Right atrium auricular region (tissue), 2 donors: ENCODE data around the gene NFIL3. TPM values are rescaled to one million over a fixed set of nuclear protein-coding genes. Genes with fewer than 3 reads are reported as not detected.
"Not testable (repeated sequence)": the region's sequence is repeated elsewhere in the genome, so short reads cannot be mapped to it uniquely, and the experiment has no call there.

Source experiments
- DNase-seq: peaks from one replicate; pipeline ENCODE4 v3.0.0-alpha.2; 2019; ENCODE audit warnings: low spot score
- H3K27ac ChIP-seq, 2 donors: fragments of 200-600 bp; sonication (generic); 1 replicate in 1 of 2; 2 replicates in 1 of 2; pipeline ENCODE4 v1.5.1; 2016 to 2019
- H3K27me3 ChIP-seq, 2 donors: fragments of 200-600 bp; sonication (generic); one replicate each; pipeline versions ENCODE4 v1.5.1 to v1.6.0; 2017 to 2019
- H3K36me3 ChIP-seq: fragments of 200-600 bp; sonication (generic); one replicate; pipeline ENCODE4 v1.5.1; 2016
- H3K4me1 ChIP-seq, 2 donors: fragments of 200-600 bp; sonication (generic); one replicate each; pipeline versions ENCODE4 v1.5.1 to v1.6.0; 2017 to 2019
- H3K4me3 ChIP-seq, 2 donors: fragments of 200-600 bp; sonication (generic); 1 replicate in 1 of 2; 2 replicates in 1 of 2; pipeline ENCODE4 v1.5.1; 2017 to 2019; ENCODE audit warnings: mild to moderate bottlenecking in 1 of 2, moderate library complexity in 1 of 2
- H3K9me3 ChIP-seq, 2 donors: fragments of 200-600 bp; sonication (generic); one replicate each; pipeline ENCODE4 v1.5.1; 2019
- total RNA-seq, 2 donors: library from RNA; depleted of rRNA; stranded (reverse); fragments of >200 nt; gene quantifications; one replicate each; pipeline ENCODE4 v1.1.0, GENCODE V29; 2016
- TF ChIP-seq, protein P1 (sequence below), 2 donors: fragments of 200-600 bp; sonication (generic); IDR thresholded peaks; one replicate each; pipeline ENCODE4 v1.5.1; 2019; ENCODE audit warnings: antibody characterized with exemption in 2 of 2

The NFIL3 gene
- total RNA-seq, 2 donors from 2014 or later, result 21.2 to 25.5 TPM

DNA sequence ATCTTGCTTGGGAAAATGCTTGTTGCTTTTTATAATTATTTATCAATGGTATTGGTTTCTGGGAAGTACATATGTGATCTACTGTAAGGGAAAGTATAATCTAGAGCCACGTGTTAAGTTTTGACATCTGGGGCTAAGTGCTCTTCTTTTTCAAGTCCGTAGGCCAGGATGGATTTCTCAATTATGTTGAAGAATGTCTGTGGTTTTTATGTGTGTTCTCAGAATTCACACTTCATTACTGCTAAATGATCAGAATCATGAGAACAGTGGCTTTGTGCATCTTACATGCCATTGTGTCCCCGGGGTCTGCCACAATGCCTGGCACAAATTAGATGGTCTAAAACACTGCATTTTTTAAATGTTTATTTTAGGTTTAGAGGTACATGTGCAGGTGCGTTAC, 47.4 kb downstream of the NFIL3 start:
- Histone ChIP-seq H3K4me1 (no peaks in the 10 kb centered on the region), H3K36me3 (no peaks in the 10 kb centered on the region), H3K9me3 (no peaks in the 10 kb centered on the region), H3K27ac (no peak overlapping the region), H3K27me3 (no peaks in the 10 kb centered on the region), H3K4me3 (no peak overlapping the region)
- no peak for DNase-seq
- TF ChIP-seq, protein P1, sequence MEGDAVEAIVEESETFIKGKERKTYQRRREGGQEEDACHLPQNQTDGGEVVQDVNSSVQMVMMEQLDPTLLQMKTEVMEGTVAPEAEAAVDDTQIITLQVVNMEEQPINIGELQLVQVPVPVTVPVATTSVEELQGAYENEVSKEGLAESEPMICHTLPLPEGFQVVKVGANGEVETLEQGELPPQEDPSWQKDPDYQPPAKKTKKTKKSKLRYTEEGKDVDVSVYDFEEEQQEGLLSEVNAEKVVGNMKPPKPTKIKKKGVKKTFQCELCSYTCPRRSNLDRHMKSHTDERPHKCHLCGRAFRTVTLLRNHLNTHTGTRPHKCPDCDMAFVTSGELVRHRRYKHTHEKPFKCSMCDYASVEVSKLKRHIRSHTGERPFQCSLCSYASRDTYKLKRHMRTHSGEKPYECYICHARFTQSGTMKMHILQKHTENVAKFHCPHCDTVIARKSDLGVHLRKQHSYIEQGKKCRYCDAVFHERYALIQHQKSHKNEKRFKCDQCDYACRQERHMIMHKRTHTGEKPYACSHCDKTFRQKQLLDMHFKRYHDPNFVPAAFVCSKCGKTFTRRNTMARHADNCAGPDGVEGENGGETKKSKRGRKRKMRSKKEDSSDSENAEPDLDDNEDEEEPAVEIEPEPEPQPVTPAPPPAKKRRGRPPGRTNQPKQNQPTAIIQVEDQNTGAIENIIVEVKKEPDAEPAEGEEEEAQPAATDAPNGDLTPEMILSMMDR (IDR thresholded peaks at IDR 0.05), result no peak

DNA sequence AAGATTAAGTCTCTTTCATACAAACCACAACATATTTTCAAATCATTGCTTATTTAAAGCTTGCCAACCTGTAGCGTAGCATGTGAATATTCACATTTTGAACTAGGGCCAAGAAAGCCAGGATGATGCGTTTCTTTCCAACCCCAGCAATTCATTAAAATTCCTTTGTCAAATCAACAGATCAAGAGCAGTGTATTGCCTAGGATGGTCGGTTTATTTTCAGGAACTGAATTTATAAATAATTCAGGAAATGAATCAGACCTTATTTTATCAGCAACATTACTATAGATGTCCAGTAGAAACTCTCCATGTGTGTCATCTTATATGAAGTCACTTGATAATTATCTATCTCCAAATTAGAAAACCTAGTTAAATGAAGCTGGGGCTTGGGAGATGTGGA, 48.7 kb downstream of the NFIL3 start:
- Histone ChIP-seq H3K36me3 (no peaks in the 10 kb centered on the region), H3K27me3 (no peaks in the 10 kb centered on the region), H3K9me3 (no peaks in the 10 kb centered on the region), H3K4me1 (no peaks in the 10 kb centered on the region), H3K4me3 (no peak overlapping the region), H3K27ac (no peak overlapping the region)
- TF ChIP-seq, protein P1 (IDR thresholded peaks at IDR 0.05), result no peak
- no peak for DNase-seq

DNA sequence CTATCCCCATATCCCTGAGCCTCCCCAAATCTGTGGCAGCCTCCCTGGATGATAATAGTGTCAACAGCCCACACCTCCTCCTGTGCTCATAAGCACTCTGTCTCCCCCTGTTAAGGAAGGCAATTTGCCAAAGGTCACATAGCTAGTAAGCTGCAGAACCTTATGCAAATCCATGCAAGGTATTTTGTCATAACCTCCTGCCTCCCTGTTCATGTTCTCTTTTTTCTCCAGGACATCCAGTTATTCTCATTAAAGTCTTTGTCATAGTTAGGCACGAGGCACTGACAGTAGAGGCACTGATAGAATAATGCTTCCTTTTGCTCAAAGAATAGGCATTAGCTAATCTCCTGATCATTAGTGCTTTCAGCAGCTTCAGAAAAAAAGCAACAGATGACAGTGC, 51.7 kb downstream of the NFIL3 start:
- H3K4me1 ChIP-seq, result no peaks in the 10 kb centered on the region
- TF ChIP-seq, protein P1 (IDR thresholded peaks at IDR 0.05), result no peak
- no peaks in the 10 kb centered on the region for H3K36me3 ChIP-seq
- H3K9me3 ChIP-seq, result no peaks in the 10 kb centered on the region
- no peak overlapping the region for H3K27ac ChIP-seq
- H3K4me3 ChIP-seq, result no peak overlapping the region
- DNase-seq, result no peak
- H3K27me3 ChIP-seq, result no peaks in the 10 kb centered on the region

DNA sequence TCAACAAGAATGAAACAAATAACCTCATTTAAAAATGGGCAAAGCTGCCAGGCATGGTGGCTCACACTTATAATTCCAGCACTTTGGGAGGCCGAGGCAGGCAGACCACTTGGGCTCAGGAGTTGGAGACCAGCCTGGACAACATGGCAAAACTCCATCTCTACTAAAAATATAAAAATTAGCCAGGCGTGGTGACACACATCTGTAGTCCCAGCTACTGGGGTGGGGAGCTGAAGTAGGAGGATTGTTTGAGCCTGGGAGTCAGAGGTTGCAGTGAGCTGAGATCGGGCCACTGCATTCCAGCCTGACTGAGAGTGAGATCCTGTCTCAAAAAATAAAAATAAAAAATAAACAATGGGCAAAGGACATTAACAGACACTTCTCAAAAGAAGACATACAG, 53.6 kb downstream of the NFIL3 start:
- not testable (repeated sequence) for H3K36me3 ChIP-seq, H3K4me1 ChIP-seq, H3K9me3 ChIP-seq, H3K27ac ChIP-seq, H3K4me3 ChIP-seq, DNase-seq, H3K27me3 ChIP-seq

DNA sequence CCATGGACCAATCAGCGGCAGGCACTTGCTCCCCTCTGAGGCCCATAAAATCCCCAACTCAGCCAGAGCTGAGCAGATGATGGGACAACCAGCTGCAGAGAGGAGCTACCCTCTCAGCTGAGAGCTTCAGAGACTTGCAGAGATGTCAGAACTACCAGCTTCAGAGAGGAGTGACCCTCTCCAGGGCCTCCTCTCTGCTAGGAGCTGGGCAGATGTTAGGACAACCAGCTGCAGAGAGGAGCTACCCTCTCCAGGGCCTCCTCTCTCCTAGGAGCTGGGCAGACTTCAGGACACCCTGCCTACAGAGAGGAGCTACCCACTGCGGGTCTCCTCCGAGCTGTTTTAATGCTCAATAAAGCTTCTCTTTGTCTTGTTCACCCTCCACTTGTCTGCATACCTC, 58.9 kb downstream of the NFIL3 start:
- DNase-seq, result no peak
- Histone ChIP-seq H3K36me3 (no peaks in the 10 kb centered on the region), H3K4me1 (peaks cover 0 to 17% of the 10 kb centered on the region in 2 donors), H3K9me3 (no peaks in the 10 kb centered on the region), H3K27me3 (no peaks in the 10 kb centered on the region), H3K4me3 (no peak overlapping the region), H3K27ac (no peak overlapping the region)
- TF ChIP-seq, protein P1 (IDR thresholded peaks at IDR 0.05), result no peak

DNA sequence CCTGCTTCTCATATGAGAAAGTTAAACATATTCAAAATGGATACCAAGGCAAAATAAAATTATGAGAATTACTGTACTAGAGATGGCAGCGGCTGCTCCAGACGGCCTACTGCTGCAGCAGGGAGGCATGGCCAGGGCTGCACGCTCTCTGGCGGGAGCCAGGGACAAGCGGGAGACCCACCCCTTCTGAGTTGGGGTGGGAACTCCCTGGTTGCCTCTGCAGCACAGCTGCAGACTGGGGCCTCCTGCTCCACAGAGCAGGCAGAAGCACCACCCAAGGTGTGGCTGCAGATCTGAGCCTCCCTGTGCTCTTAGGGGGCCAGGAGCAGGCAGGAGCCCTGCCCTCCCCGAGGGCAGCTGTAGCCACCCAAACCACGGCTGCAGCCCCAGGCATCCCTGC, 59.6 kb downstream of the NFIL3 start:
- peaks cover 0 to 23% of the 10 kb centered on the region in 2 donors for H3K4me1 ChIP-seq
- no peak for DNase-seq

More for the DNA sequence above, 59.6 kb downstream of the NFIL3 start:
- Histone ChIP-seq H3K27ac (no peak overlapping the region), H3K9me3 (no peaks in the 10 kb centered on the region), H3K36me3 (no peaks in the 10 kb centered on the region), H3K4me3 (no peak overlapping the region), H3K27me3 (no peaks in the 10 kb centered on the region)
- TF ChIP-seq, protein P1 (IDR thresholded peaks at IDR 0.05), result no peak
